Colonic mucosa (tissue), 4 donors: ENCODE measurements around the gene PCSK5. TPM values are rescaled to one million over a fixed set of nuclear protein-coding genes. Genes with fewer than 3 reads are reported as not detected.
A peak's percentile ranks its signal among the peaks of the same experiment; 100 is the strongest.

Experiments used
- DNase-seq: peaks from one replicate; pipeline ENCODE4 v3.0.0-alpha.2; 2020
- H3K27ac ChIP-seq: fragments of 200-600 bp; one replicate; pipeline ENCODE4 v1.8.0; 2021
- H3K27me3 ChIP-seq: fragments of 200-600 bp; one replicate; pipeline ENCODE4 v1.8.0; 2021
- H3K36me3 ChIP-seq: fragments of 200-600 bp; one replicate; pipeline ENCODE4 v1.8.0; 2021
- H3K4me1 ChIP-seq: fragments of 200-600 bp; one replicate; pipeline ENCODE4 v1.8.0; 2021; ENCODE audit warnings: mild to moderate bottlenecking
- H3K4me3 ChIP-seq: fragments of 200-600 bp; one replicate; pipeline ENCODE4 v1.8.0; 2021
- H3K9ac ChIP-seq, 2 donors: one replicate each; pipeline ENCODE4 v1.7.0; 2013; ENCODE audit warnings: control low read depth in 2 of 2, low read depth in 2 of 2, low read length in 2 of 2
- H3K9me3 ChIP-seq: fragments of 200-600 bp; one replicate; pipeline ENCODE4 v1.8.0; 2021
- CTCF ChIP-seq: fragments of 200-600 bp; IDR thresholded peaks from one replicate; pipeline ENCODE4 v1.8.0; 2022; ENCODE audit warnings: antibody characterized with exemption, mild to moderate bottlenecking
- intact Hi-C: fragments of 100-400 bp; cut with DNase I; formaldehyde crosslinking; loops from one replicate; pipeline ENCODE4 v1.14.1; 2022
- total RNA-seq, 2 donors: library from RNA; stranded (reverse); fragmentation: NEBNext Ultra II Directional in 1 of 2; extraction: Animal tissue kit (Norgen Biotek cat#: 25700) in 1 of 2; gene quantifications; one replicate each; pipeline ENCODE4 v1.2.1, GENCODE V29; 2021
- donor health status: healthy.
- donor health status: DM: no; HTN: no; CAD: no.
- donor health status: DM: no; HTN: no; CAD: no.

PCSK5 gene
- total RNA-seq, 2 donors from 2014 or later: 36.7 to 55.3 TPM

GRCh38 chr9:76366275-76366674 lies 475.8 kb downstream of the PCSK5 start:
- H3K27me3 ChIP-seq: no peaks in the 10 kb centered on the region
- no peak for DNase-seq
- H3K36me3 ChIP-seq: no peaks in the 10 kb centered on the region
- no peaks in the 10 kb centered on the region for H3K9me3 ChIP-seq
- H3K4me1 ChIP-seq: no peaks in the 10 kb centered on the region
- no peak for TF ChIP-seq CTCF
- no peak overlapping the region for H3K9ac ChIP-seq
- H3K27ac ChIP-seq: no peak overlapping the region
- H3K4me3 ChIP-seq: no peak overlapping the region
- intact Hi-C loops: no loop called here

- TF ChIP-seq CTCF: no peak
- Histone ChIP-seq H3K9me3 (no peaks in the 10 kb centered on the region), H3K27me3 (no peaks in the 10 kb centered on the region), H3K36me3 (no peaks in the 10 kb centered on the region), H3K4me3 (no peak overlapping the region), H3K27ac (peak overlapping the region; percentile 13), H3K9ac (peak overlapping the region in 1 of 2 donors; percentile 21), H3K4me1 (peaks cover 3% of the 10 kb centered on the region)
- DNase-seq: peak; percentile 69
- intact Hi-C loops: no loop called here
Observed at GRCh38 chr9:76369583-76369982, 479.1 kb downstream of the PCSK5 start.

GRCh38 chr9:76370396-76371023 lies 480.0 kb downstream of the PCSK5 start:
- intact Hi-C loops: no loop called here
- H3K27me3 ChIP-seq: no peaks in the 10 kb centered on the region
- no peaks in the 10 kb centered on the region for H3K9me3 ChIP-seq
- H3K4me3 ChIP-seq: no peak overlapping the region
- H3K4me1 ChIP-seq: peaks cover 3% of the 10 kb centered on the region
- no peak overlapping the region for H3K9ac ChIP-seq
- no peak for TF ChIP-seq CTCF
- no peak overlapping the region for H3K27ac ChIP-seq
- DNase-seq: no peak
- no peaks in the 10 kb centered on the region for H3K36me3 ChIP-seq

- H3K27ac ChIP-seq: no peak overlapping the region
- no peak overlapping the region for H3K9ac ChIP-seq
- no peak for DNase-seq
- no peaks in the 10 kb centered on the region for H3K9me3 ChIP-seq
- intact Hi-C loops: no loop called here
- no peaks in the 10 kb centered on the region for H3K36me3 ChIP-seq
- TF ChIP-seq CTCF: no peak
- no peaks in the 10 kb centered on the region for H3K27me3 ChIP-seq
- peaks cover 3% of the 10 kb centered on the region for H3K4me1 ChIP-seq
- H3K4me3 ChIP-seq: no peak overlapping the region
Observed at GRCh38 chr9:76371901-76372300, 481.4 kb downstream of the PCSK5 start.

GRCh38 chr9:76372336-76372735 lies 481.9 kb downstream of the PCSK5 start:
- Histone ChIP-seq H3K9me3 (no peaks in the 10 kb centered on the region), H3K27me3 (no peaks in the 10 kb centered on the region), H3K27ac (peak overlapping the region; percentile 58), H3K4me1 (peaks cover 3% of the 10 kb centered on the region), H3K9ac (peak overlapping the region in 1 of 2 donors; percentile 30), H3K36me3 (no peaks in the 10 kb centered on the region), H3K4me3 (no peak overlapping the region)
- intact Hi-C loops: no loop called here
- no peak for DNase-seq
- TF ChIP-seq CTCF: no peak
